Parathyroid adenoma (tissue), 2 donors: ENCODE results near the gene NUP210L.
"Not testable (repeated sequence)": the region's sequence is repeated elsewhere in the genome, so short reads cannot be mapped to it uniquely, and the experiment has no call there.

Source experiments
- H2AFZ ChIP-seq: fragments of 300-600 bp; sonication (generic); one replicate; pipeline ENCODE4 v1.7.0; 2017; ENCODE audit warnings: antibody characterized with exemption, mild to moderate bottlenecking
- H3K27ac ChIP-seq: fragments of 300-600 bp; sonication (generic); one replicate; pipeline ENCODE4 v1.7.0; 2017
- H3K27me3 ChIP-seq: fragments of 300-600 bp; sonication (generic); one replicate; pipeline ENCODE4 v1.7.0; 2017; ENCODE audit warnings: low read length; ENCODE audit not compliant: control insufficient read depth, insufficient read depth
- H3K36me3 ChIP-seq: fragments of 300-600 bp; sonication (generic); one replicate; pipeline ENCODE4 v1.7.0; 2017; ENCODE audit warnings: low read length; ENCODE audit not compliant: control insufficient read depth, insufficient read depth
- H3K4me1 ChIP-seq: fragments of 300-600 bp; sonication (generic); one replicate; pipeline ENCODE4 v1.7.0; 2017; ENCODE audit warnings: control low read depth
- H3K4me2 ChIP-seq: fragments of 300-600 bp; sonication (generic); one replicate; pipeline ENCODE4 v1.7.0; 2017; ENCODE audit warnings: low read length
- H3K4me3 ChIP-seq: fragments of 300-600 bp; sonication (generic); one replicate; pipeline ENCODE4 v1.7.0; 2017; ENCODE audit warnings: low read depth, low read length
- H3K79me2 ChIP-seq: fragments of 300-600 bp; sonication (generic); one replicate; pipeline ENCODE4 v1.7.0; 2017; ENCODE audit warnings: control low read depth
- H3K9ac ChIP-seq: fragments of 300-600 bp; sonication (generic); one replicate; pipeline ENCODE4 v1.7.0; 2017; ENCODE audit warnings: mild to moderate bottlenecking
- H3K9me3 ChIP-seq: fragments of 300-600 bp; sonication (generic); one replicate; pipeline ENCODE4 v1.7.0; 2017; ENCODE audit warnings: low read length; ENCODE audit not compliant: control insufficient read depth
- CTCF ChIP-seq: fragments of 300-600 bp; sonication (generic); IDR thresholded peaks from one replicate; pipeline ENCODE4 v1.7.0; 2017; ENCODE audit warnings: antibody characterized with exemption, mild to moderate bottlenecking
- donor health status: primary hyperparathyroidism.

The NUP210L gene

GRCh38 chr1:154006136-154006535 is 148.7 kb downstream of the NUP210L start:
- Histone ChIP-seq H3K4me2 (no peak overlapping the region), H3K9ac (no peak overlapping the region), H3K4me3 (no peak overlapping the region), H2AFZ (no peak overlapping the region), H3K9me3 (no peaks in the 10 kb centered on the region), H3K4me1 (no peaks in the 10 kb centered on the region), H3K27ac (no peak overlapping the region), H3K79me2 (no peaks in the 10 kb centered on the region), H3K27me3 (no peaks in the 10 kb centered on the region), H3K36me3 (no peaks in the 10 kb centered on the region)
- no peak for TF ChIP-seq CTCF

- no peak overlapping the region for H2AFZ ChIP-seq
- no peaks in the 10 kb centered on the region for H3K4me1 ChIP-seq
- H3K9me3 ChIP-seq: no peaks in the 10 kb centered on the region
- H3K27ac ChIP-seq: no peak overlapping the region
- H3K4me3 ChIP-seq: no peak overlapping the region
- no peaks in the 10 kb centered on the region for H3K36me3 ChIP-seq
- H3K79me2 ChIP-seq: no peaks in the 10 kb centered on the region
- H3K9ac ChIP-seq: no peak overlapping the region
- H3K27me3 ChIP-seq: no peaks in the 10 kb centered on the region
- TF ChIP-seq CTCF: no peak
- no peak overlapping the region for H3K4me2 ChIP-seq
Observed at GRCh38 chr1:154000420-154000819, 154.5 kb downstream of the NUP210L start.

- H3K79me2 ChIP-seq, H3K36me3 ChIP-seq, H3K4me3 ChIP-seq, H3K4me1 ChIP-seq, H3K9me3 ChIP-seq, H3K27ac ChIP-seq, H3K4me2 ChIP-seq, H3K9ac ChIP-seq, H3K27me3 ChIP-seq, H2AFZ ChIP-seq: not testable (repeated sequence)
Observed at GRCh38 chr1:153996882-153997281, 158.0 kb downstream of the NUP210L start.

GRCh38 chr1:153995640-153996039 is 159.2 kb downstream of the NUP210L start:
- H3K9me3 ChIP-seq: no peaks in the 10 kb centered on the region
- H3K4me3 ChIP-seq: no peak overlapping the region
- H3K27me3 ChIP-seq: no peaks in the 10 kb centered on the region
- H3K79me2 ChIP-seq: peaks cover 3% of the 10 kb centered on the region
- no peak overlapping the region for H3K27ac ChIP-seq
- H3K36me3 ChIP-seq: peaks cover 2% of the 10 kb centered on the region
- no peaks in the 10 kb centered on the region for H3K4me1 ChIP-seq
- no peak overlapping the region for H3K9ac ChIP-seq
- H3K4me2 ChIP-seq: no peak overlapping the region
- H2AFZ ChIP-seq: no peak overlapping the region
- no peak for TF ChIP-seq CTCF

- Histone ChIP-seq H3K27me3 (no peaks in the 10 kb centered on the region), H2AFZ (no peak overlapping the region), H3K4me3 (no peak overlapping the region), H3K9me3 (no peaks in the 10 kb centered on the region), H3K4me2 (no peak overlapping the region), H3K27ac (no peak overlapping the region), H3K9ac (no peak overlapping the region), H3K79me2 (peaks cover 3% of the 10 kb centered on the region), H3K36me3 (peaks cover 2% of the 10 kb centered on the region), H3K4me1 (no peaks in the 10 kb centered on the region)
- TF ChIP-seq CTCF: no peak
Observed at GRCh38 chr1:153995202-153995601, 159.7 kb downstream of the NUP210L start.
